SK-N-SH (cell line): ENCODE results near the gene DOCK4.

ENCODE experiments used
- EZH2phosphoT487 ChIP-seq: fragments of 200-600 bp; sonication (generic); IDR thresholded peaks from 2 replicates; pipeline ENCODE4 v1.6.1; 2017; ENCODE audit warnings: low read depth, mixed run types, mild to moderate bottlenecking, antibody characterized with exemption, moderate library complexity, borderline replicate concordance
- FOXJ3 ChIP-seq: sonication (generic); formaldehyde crosslinking; IDR thresholded peaks from 2 replicates; pipeline ENCODE4 v1.5.1; 2020; ENCODE audit warnings: mild to moderate bottlenecking, missing genetic modification reagents
- FOXM1 ChIP-seq: IDR thresholded peaks from 2 replicates; pipeline ENCODE4 v1.4.0; 2012; ENCODE audit warnings: low read depth, mild to moderate bottlenecking
- POLR2AphosphoS5 ChIP-seq: IDR thresholded peaks from 2 replicates; pipeline ENCODE4 v1.6.1; 2012; ENCODE audit warnings: low read depth, low read length
- RAD21 ChIP-seq: IDR thresholded peaks from 2 replicates; pipeline ENCODE4 v1.6.1; 2012; ENCODE audit warnings: mild to moderate bottlenecking, low read length
- TF ChIP-seq, protein P1 (sequence below): fragments of 200-600 bp; sonication (generic); IDR thresholded peaks from 2 replicates; pipeline ENCODE4 v1.6.1; 2017; ENCODE audit warnings: antibody characterized with exemption, mild to moderate bottlenecking, moderate library complexity
- TF ChIP-seq, protein P2 (sequence below): IDR thresholded peaks from 2 replicates; pipeline ENCODE4 v1.6.1; 2012; ENCODE audit warnings: mild to moderate bottlenecking, low read depth, low read length, moderate library complexity

DNA sequence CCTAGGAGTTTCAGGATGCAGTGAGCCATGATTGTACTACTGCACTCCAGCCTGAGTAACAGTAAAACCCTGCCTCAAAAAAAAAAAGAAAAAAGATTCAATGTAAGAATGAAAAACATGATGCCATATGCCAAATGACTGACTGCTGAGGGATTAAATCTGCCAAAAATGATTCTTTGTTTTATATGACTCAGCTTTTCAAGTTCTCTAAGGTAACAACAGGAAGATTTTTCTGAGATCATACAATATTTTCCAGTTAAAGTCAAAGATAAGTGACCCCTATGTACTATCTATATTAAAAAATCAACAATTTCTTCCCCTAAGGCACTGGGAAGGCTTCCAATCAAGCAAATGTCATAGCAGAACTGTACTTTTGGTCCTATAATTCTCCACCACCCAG lies 372.7 kb downstream of the DOCK4 start:
- TF ChIP-seq EZH2phosphoT487 (no peak), RAD21 (no peak), POLR2AphosphoS5 (peak; percentile 46; the same call in 1 of the 2 replicates), FOXJ3 (CRISPR knock-in tag) (no peak), FOXM1 (no peak)
- TF ChIP-seq, protein P1, sequence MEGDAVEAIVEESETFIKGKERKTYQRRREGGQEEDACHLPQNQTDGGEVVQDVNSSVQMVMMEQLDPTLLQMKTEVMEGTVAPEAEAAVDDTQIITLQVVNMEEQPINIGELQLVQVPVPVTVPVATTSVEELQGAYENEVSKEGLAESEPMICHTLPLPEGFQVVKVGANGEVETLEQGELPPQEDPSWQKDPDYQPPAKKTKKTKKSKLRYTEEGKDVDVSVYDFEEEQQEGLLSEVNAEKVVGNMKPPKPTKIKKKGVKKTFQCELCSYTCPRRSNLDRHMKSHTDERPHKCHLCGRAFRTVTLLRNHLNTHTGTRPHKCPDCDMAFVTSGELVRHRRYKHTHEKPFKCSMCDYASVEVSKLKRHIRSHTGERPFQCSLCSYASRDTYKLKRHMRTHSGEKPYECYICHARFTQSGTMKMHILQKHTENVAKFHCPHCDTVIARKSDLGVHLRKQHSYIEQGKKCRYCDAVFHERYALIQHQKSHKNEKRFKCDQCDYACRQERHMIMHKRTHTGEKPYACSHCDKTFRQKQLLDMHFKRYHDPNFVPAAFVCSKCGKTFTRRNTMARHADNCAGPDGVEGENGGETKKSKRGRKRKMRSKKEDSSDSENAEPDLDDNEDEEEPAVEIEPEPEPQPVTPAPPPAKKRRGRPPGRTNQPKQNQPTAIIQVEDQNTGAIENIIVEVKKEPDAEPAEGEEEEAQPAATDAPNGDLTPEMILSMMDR, result no peak
- TF ChIP-seq, protein P2, sequence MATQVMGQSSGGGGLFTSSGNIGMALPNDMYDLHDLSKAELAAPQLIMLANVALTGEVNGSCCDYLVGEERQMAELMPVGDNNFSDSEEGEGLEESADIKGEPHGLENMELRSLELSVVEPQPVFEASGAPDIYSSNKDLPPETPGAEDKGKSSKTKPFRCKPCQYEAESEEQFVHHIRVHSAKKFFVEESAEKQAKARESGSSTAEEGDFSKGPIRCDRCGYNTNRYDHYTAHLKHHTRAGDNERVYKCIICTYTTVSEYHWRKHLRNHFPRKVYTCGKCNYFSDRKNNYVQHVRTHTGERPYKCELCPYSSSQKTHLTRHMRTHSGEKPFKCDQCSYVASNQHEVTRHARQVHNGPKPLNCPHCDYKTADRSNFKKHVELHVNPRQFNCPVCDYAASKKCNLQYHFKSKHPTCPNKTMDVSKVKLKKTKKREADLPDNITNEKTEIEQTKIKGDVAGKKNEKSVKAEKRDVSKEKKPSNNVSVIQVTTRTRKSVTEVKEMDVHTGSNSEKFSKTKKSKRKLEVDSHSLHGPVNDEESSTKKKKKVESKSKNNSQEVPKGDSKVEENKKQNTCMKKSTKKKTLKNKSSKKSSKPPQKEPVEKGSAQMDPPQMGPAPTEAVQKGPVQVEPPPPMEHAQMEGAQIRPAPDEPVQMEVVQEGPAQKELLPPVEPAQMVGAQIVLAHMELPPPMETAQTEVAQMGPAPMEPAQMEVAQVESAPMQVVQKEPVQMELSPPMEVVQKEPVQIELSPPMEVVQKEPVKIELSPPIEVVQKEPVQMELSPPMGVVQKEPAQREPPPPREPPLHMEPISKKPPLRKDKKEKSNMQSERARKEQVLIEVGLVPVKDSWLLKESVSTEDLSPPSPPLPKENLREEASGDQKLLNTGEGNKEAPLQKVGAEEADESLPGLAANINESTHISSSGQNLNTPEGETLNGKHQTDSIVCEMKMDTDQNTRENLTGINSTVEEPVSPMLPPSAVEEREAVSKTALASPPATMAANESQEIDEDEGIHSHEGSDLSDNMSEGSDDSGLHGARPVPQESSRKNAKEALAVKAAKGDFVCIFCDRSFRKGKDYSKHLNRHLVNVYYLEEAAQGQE, result no peak
